SK-N-SH treated with all-trans-retinoic acid at 6 μM for 48 hours (cell line): ENCODE results near the gene SH3PXD2B.

Source experiments
- ATAC-seq: fragments of 200-7000 bp; cut with Tn5 transposase; 3 replicates; pipeline ENCODE4 v1.9.1; 2020; ENCODE audit warnings: mild to moderate bottlenecking, moderate library complexity
- ARNTL ChIP-seq: fragments of 450-650 bp; formaldehyde crosslinking; IDR thresholded peaks from 2 replicates; pipeline ENCODE4 v1.5.0; 2020; ENCODE audit warnings: low read depth, mild to moderate bottlenecking, moderate library complexity, borderline replicate concordance
- BACH2 ChIP-seq: fragments of 250-450 bp; sonication (Bioruptor Pico); IDR thresholded peaks from 2 replicates; pipeline ENCODE4 v1.9.0; 2021; ENCODE audit warnings: mild to moderate bottlenecking, borderline replicate concordance
- CSDC2 ChIP-seq: fragments of 250-450 bp; sonication (Bioruptor Pico); IDR thresholded peaks from 2 replicates; pipeline ENCODE4 v1.5.0; 2020; ENCODE audit warnings: mild to moderate bottlenecking, moderate library complexity
- ESRRG ChIP-seq: fragments of 250-450 bp; sonication (Bioruptor Pico); IDR thresholded peaks from 2 replicates; pipeline ENCODE4 v1.6.1; 2021; ENCODE audit warnings: mild to moderate bottlenecking
- GLIS3 ChIP-seq: fragments of 250-450 bp; sonication (Bioruptor Pico); IDR thresholded peaks from 2 replicates; pipeline ENCODE4 v1.5.0; 2020; ENCODE audit warnings: mild to moderate bottlenecking, moderate library complexity
- ISL1 ChIP-seq: fragments of 250-450 bp; sonication (Bioruptor Pico); IDR thresholded peaks from 2 replicates; pipeline ENCODE4 v2.1.2; 2022; ENCODE audit warnings: mild to moderate bottlenecking, moderate library complexity
- OSR1 ChIP-seq: fragments of 250-450 bp; sonication (Bioruptor Pico); IDR thresholded peaks from 2 replicates; pipeline ENCODE4 v1.8.0; 2022; ENCODE audit warnings: moderate library complexity, mild to moderate bottlenecking, inconsistent platforms
- PPARA ChIP-seq: fragments of 250-450 bp; sonication (Bioruptor Pico); IDR thresholded peaks from 2 replicates; pipeline ENCODE4 v1.5.0; 2020; ENCODE audit warnings: mild to moderate bottlenecking, borderline replicate concordance
- RARB ChIP-seq: fragments of 250-450 bp; sonication (Bioruptor Pico); IDR thresholded peaks from 2 replicates; pipeline ENCODE4 v1.8.0; 2021; ENCODE audit warnings: mild to moderate bottlenecking, moderate library complexity
- SNAI2 ChIP-seq: fragments of 250-450 bp; sonication (Bioruptor Pico); IDR thresholded peaks from 2 replicates; pipeline ENCODE4 v1.5.0; 2020; ENCODE audit warnings: mild to moderate bottlenecking, moderate library complexity
- TCF4 ChIP-seq: fragments of 250-450 bp; sonication (Bioruptor Pico); IDR thresholded peaks from 2 replicates; pipeline ENCODE4 v1.8.0; 2021; ENCODE audit warnings: mild to moderate bottlenecking, moderate library complexity, borderline replicate concordance
- TOX ChIP-seq: fragments of 250-450 bp; sonication (Bioruptor Pico); IDR thresholded peaks from 2 replicates; pipeline ENCODE4 v1.8.0; 2021; ENCODE audit warnings: mild to moderate bottlenecking, moderate library complexity, borderline replicate concordance
- ZC3H10 ChIP-seq: fragments of 250-450 bp; sonication (Bioruptor Pico); IDR thresholded peaks from 2 replicates; pipeline ENCODE4 v1.5.1; 2021; ENCODE audit warnings: mild to moderate bottlenecking, moderate library complexity
- ZFP3 ChIP-seq: fragments of 250-450 bp; sonication (Bioruptor Pico); IDR thresholded peaks from 2 replicates; pipeline ENCODE4 v1.5.0; 2020; ENCODE audit warnings: mild to moderate bottlenecking, moderate library complexity
- ZFP30 ChIP-seq: fragments of 450-650 bp; formaldehyde crosslinking; IDR thresholded peaks from 2 replicates; pipeline ENCODE4 v1.5.0; 2022; ENCODE audit warnings: mild to moderate bottlenecking, moderate library complexity
- ZNF565 ChIP-seq: fragments of 450-650 bp; formaldehyde crosslinking; conservative IDR thresholded peaks from 2 replicates; pipeline ENCODE4 v1.5.0; 2020; ENCODE audit warnings: low read depth, mild to moderate bottlenecking, moderate library complexity
- ZNF70 ChIP-seq: fragments of 450-650 bp; formaldehyde crosslinking; IDR thresholded peaks from 2 replicates; pipeline ENCODE4 v1.5.0; 2020; ENCODE audit warnings: mild to moderate bottlenecking, moderate library complexity
- ZNF8 ChIP-seq: fragments of 450-650 bp; formaldehyde crosslinking; IDR thresholded peaks from 2 replicates; pipeline ENCODE4 v1.5.0; 2020; ENCODE audit warnings: mild to moderate bottlenecking, moderate library complexity
- TF ChIP-seq, protein P1 (sequence below): fragments of 250-450 bp; sonication (Bioruptor Pico); IDR thresholded peaks from 2 replicates; pipeline ENCODE4 v1.5.1; 2021; ENCODE audit warnings: mild to moderate bottlenecking, moderate library complexity
- TF ChIP-seq, protein P2 (sequence below): fragments of 250-450 bp; sonication (Bioruptor Pico); IDR thresholded peaks from 2 replicates; pipeline ENCODE4 v1.5.1; 2020; ENCODE audit warnings: low read depth, mild to moderate bottlenecking, moderate library complexity
- TF ChIP-seq, protein P3 (sequence below): fragments of 250-450 bp; sonication (Bioruptor Pico); IDR thresholded peaks from 2 replicates; pipeline ENCODE4 v1.5.0; 2020; ENCODE audit warnings: mild to moderate bottlenecking, moderate library complexity
- TF ChIP-seq, protein P4 (sequence below): fragments of 250-450 bp; sonication (Bioruptor Pico); IDR thresholded peaks from 2 replicates; pipeline ENCODE4 v1.8.0; 2021; ENCODE audit warnings: low read depth, mild to moderate bottlenecking, moderate library complexity, borderline replicate concordance
- TF ChIP-seq, protein P5 (sequence below): fragments of 250-450 bp; sonication (Bioruptor Pico); IDR thresholded peaks from 2 replicates; pipeline ENCODE4 v1.8.0; 2020; ENCODE audit warnings: mild to moderate bottlenecking, moderate library complexity, borderline replicate concordance

Gene SH3PXD2B

DNA sequence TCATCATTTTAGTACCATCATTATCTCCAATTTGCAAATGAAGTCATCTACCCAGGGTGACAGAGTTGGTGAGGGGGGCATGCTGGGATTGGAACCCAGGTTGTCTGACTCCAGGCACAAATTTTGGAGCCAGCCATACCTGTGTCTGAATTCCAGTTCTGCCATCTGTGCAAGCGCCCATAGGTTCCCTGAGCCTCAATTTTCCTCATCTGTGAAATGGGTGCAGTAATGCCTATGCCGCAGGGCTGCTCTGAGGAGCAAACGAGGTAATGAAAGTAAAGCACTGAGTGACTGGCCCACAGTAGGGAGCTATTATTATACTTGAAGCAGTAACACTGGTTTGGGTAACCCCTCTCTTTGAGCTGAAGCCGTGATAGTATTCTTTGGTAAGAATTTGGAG lies 49.6 kb downstream of the SH3PXD2B start:
- TF ChIP-seq BACH2 (CRISPR knock-in tag) = no peak
- no peak for TF ChIP-seq ISL1 (CRISPR knock-in tag)
- no peak for TF ChIP-seq ZFP3
- TF ChIP-seq, protein P1, sequence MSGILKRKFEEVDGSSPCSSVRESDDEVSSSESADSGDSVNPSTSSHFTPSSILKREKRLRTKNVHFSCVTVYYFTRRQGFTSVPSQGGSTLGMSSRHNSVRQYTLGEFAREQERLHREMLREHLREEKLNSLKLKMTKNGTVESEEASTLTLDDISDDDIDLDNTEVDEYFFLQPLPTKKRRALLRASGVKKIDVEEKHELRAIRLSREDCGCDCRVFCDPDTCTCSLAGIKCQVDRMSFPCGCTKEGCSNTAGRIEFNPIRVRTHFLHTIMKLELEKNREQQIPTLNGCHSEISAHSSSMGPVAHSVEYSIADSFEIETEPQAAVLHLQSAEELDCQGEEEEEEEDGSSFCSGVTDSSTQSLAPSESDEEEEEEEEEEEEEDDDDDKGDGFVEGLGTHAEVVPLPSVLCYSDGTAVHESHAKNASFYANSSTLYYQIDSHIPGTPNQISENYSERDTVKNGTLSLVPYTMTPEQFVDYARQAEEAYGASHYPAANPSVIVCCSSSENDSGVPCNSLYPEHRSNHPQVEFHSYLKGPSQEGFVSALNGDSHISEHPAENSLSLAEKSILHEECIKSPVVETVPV (CRISPR knock-in tag) = no peak
- TF ChIP-seq SNAI2 = no peak
- TF ChIP-seq ZNF8 (CRISPR knock-in tag) = no peak
- no peak for TF ChIP-seq RARB (CRISPR knock-in tag)
- TF ChIP-seq, protein P2, sequence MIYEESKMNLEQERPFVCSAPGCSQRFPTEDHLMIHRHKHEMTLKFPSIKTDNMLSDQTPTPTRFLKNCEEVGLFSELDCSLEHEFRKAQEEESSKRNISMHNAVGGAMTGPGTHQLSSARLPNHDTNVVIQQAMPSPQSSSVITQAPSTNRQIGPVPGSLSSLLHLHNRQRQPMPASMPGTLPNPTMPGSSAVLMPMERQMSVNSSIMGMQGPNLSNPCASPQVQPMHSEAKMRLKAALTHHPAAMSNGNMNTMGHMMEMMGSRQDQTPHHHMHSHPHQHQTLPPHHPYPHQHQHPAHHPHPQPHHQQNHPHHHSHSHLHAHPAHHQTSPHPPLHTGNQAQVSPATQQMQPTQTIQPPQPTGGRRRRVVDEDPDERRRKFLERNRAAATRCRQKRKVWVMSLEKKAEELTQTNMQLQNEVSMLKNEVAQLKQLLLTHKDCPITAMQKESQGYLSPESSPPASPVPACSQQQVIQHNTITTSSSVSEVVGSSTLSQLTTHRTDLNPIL = no peak
- no peak for TF ChIP-seq ZNF565 (CRISPR knock-in tag)
- TF ChIP-seq GLIS3 (CRISPR knock-in tag) = no peak
- no peak for TF ChIP-seq CSDC2 (CRISPR knock-in tag)
- TF ChIP-seq, protein P3, sequence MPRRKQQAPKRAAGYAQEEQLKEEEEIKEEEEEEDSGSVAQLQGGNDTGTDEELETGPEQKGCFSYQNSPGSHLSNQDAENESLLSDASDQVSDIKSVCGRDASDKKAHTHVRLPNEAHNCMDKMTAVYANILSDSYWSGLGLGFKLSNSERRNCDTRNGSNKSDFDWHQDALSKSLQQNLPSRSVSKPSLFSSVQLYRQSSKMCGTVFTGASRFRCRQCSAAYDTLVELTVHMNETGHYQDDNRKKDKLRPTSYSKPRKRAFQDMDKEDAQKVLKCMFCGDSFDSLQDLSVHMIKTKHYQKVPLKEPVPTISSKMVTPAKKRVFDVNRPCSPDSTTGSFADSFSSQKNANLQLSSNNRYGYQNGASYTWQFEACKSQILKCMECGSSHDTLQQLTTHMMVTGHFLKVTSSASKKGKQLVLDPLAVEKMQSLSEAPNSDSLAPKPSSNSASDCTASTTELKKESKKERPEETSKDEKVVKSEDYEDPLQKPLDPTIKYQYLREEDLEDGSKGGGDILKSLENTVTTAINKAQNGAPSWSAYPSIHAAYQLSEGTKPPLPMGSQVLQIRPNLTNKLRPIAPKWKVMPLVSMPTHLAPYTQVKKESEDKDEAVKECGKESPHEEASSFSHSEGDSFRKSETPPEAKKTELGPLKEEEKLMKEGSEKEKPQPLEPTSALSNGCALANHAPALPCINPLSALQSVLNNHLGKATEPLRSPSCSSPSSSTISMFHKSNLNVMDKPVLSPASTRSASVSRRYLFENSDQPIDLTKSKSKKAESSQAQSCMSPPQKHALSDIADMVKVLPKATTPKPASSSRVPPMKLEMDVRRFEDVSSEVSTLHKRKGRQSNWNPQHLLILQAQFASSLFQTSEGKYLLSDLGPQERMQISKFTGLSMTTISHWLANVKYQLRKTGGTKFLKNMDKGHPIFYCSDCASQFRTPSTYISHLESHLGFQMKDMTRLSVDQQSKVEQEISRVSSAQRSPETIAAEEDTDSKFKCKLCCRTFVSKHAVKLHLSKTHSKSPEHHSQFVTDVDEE (CRISPR knock-in tag) = no peak
- TF ChIP-seq, protein P4, sequence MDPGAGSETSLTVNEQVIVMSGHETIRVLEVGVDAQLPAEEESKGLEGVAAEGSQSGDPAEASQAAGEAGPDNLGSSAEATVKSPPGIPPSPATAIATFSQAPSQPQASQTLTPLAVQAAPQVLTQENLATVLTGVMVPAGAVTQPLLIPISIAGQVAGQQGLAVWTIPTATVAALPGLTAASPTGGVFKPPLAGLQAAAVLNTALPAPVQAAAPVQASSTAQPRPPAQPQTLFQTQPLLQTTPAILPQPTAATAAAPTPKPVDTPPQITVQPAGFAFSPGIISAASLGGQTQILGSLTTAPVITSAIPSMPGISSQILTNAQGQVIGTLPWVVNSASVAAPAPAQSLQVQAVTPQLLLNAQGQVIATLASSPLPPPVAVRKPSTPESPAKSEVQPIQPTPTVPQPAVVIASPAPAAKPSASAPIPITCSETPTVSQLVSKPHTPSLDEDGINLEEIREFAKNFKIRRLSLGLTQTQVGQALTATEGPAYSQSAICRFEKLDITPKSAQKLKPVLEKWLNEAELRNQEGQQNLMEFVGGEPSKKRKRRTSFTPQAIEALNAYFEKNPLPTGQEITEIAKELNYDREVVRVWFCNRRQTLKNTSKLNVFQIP (CRISPR knock-in tag) = no peak
- TF ChIP-seq TOX (CRISPR knock-in tag) = no peak
- TF ChIP-seq ZFP30 (CRISPR knock-in tag) = no peak
- no peak for TF ChIP-seq ZNF70
- TF ChIP-seq OSR1 (CRISPR knock-in tag) = no peak
- TF ChIP-seq ARNTL = no peak
- no peak for TF ChIP-seq ESRRG
- no peak for TF ChIP-seq ZC3H10 (CRISPR knock-in tag)
- ATAC-seq = no peak

DNA sequence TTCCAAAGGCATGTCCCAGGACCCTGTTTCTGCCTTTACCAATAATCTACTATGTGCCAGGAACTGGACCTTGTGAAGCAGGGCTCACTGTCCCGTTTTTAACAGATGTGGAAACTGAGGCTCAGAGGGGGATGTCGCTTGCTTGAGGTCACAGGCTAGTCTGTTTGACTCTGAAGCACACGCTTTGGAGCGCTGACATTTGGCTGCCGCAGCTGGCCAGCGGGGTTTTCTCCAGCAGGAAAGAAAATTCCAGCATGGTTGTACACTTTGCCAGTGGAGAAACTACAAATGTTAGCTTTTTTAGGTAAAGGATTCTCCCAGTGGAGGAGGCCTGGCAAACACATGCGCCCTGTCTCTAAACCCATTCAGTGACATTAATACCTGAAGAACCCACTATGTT lies 50.5 kb downstream of the SH3PXD2B start:
- TF ChIP-seq TCF4 (CRISPR knock-in tag) (no peak), ARNTL (no peak), ESRRG (no peak), BACH2 (CRISPR knock-in tag) (no peak), GLIS3 (CRISPR knock-in tag) (no peak), ISL1 (CRISPR knock-in tag) (no peak), PPARA (no peak), ZFP3 (no peak), ZC3H10 (CRISPR knock-in tag) (no peak), ZNF8 (CRISPR knock-in tag) (no peak), ZNF70 (no peak)
- TF ChIP-seq, protein P1 (CRISPR knock-in tag) = no peak
- TF ChIP-seq, protein P5, sequence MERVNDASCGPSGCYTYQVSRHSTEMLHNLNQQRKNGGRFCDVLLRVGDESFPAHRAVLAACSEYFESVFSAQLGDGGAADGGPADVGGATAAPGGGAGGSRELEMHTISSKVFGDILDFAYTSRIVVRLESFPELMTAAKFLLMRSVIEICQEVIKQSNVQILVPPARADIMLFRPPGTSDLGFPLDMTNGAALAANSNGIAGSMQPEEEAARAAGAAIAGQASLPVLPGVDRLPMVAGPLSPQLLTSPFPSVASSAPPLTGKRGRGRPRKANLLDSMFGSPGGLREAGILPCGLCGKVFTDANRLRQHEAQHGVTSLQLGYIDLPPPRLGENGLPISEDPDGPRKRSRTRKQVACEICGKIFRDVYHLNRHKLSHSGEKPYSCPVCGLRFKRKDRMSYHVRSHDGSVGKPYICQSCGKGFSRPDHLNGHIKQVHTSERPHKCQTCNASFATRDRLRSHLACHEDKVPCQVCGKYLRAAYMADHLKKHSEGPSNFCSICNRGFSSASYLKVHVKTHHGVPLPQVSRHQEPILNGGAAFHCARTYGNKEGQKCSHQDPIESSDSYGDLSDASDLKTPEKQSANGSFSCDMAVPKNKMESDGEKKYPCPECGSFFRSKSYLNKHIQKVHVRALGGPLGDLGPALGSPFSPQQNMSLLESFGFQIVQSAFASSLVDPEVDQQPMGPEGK (CRISPR knock-in tag) = no peak

More for the DNA sequence above, 50.5 kb downstream of the SH3PXD2B start:
- ATAC-seq = no peak
